NCI-H446 treated with DMSO at 0.1 percent for 48 hours (cell line): Measurements from ENCODE around the gene TUFM.
"Not testable (repeated sequence)": the region's sequence is repeated elsewhere in the genome, so short reads cannot be mapped to it uniquely, and the experiment has no call there.

ENCODE experiments used
- DNase-seq: peaks from one replicate; lab custom pipeline; 2025; lab: John Stamatoyannopoulos, UW

TUFM gene

DNA sequence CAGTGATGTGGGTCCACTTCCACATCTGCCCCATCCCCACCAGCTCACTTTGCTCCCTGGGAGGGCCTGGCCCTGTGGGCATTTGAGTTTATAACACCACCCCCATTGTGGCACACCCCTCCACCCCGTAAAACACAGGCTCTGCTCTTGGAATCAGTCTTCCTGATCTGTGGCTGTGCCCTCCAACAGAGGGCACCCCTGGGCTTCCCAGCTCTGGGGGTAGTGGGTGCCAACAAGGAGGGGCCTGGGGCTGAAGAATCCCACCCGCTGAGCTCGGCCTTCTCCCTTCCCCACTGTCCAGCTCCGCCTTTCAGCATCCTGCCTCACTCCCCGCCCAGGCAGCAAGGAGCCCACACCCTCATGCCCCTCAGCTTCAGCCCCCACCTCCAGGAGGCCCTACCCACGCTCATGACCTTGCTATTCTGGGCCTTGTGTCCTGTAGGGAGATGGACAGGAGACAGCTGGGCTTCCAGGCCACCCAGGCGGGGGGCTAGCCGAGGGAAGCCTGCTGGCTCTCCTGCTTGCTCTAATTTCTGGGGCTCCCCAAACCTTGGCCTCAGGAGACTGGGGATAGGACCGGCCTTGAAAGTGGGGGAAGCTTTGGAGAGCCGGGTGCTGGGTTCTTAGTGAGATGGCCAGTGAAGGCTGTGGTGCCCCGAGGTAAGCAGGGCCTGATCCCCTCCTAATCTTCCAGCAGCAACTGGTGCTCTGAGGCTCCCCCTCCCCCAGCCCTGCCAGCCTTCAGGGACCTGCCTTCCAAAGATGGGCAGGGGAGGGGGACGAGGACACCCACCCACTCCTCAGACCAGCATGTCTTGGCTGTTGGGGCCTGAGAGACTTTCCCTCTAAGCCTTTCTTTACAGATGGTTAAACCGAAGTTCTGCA is 29.2 kb upstream of the TUFM start:
- no peak for DNase-seq

DNA sequence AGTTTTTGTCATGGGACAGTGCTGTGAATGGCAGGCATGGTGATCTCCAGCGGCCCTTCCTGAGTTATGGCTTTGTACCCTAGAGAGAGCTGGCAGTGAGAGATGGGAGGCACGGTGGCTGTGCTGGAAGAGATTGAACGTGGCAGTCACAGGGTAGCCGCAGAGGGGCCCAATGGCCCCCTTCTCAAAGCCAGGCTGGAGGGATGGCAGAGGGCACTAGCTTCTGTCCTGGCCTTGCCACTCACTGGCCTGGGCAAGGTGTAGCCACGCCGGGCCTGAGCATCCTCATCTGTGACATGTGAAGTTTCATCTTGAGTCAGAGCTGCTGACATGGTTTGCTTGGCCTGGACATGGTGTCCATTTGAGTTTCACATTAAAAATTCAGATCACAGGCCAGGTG is 28.3 kb upstream of the TUFM start:
- DNase-seq = no peak

DNA sequence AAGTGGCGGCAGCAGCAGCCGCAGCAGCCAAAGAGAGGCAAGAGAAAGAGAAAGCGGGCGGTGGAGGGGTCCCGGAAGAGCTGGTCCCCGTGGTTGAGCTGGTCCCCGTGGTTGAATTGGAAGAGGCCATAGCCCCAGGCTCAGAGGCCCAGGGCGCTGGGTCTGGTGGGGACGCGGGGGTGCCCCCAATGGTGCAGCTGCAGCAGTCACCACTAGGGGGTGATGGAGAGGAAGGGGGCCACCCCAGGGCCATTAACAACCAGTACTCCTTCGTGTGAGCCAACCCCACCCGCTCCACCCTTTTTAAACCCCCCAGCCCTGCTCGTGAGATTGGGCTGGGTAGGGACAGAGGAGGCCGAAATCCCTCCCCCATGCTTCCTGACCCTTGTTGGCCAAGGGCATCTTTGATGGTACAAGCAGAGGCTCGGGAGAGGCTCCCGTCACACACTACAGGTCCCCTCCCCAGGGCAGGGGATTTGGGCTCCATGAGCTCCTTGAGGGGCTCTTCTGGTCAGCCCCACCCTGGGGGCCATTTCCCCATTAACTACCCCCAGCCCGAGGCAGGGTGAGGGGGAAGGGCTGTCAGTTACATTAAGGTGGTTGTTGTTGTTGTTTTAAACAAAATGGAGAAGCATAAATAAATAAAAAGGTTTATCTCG is 27.5 kb upstream of the TUFM start:
- no peak for DNase-seq

DNA sequence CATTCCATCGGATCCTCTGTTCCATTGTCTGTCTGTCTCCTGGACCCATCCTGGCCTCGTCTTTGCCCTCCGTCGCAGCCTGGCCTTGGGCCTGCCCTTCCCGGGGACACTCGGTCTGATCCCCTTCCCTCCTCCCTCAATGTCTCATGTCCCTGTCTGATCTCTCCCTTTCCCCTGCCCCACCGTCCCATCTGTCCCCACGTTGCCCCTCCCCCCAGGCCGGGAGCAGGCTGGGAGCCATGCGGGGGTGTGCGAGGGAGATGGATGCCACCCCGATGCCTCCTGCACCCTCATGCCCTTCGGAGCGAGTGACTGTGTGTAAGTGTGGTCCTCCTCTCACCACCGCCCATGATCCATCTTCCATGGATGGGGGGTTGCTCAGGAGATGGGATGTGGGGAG is 26.8 kb upstream of the TUFM start:
- DNase-seq = no peak

DNA sequence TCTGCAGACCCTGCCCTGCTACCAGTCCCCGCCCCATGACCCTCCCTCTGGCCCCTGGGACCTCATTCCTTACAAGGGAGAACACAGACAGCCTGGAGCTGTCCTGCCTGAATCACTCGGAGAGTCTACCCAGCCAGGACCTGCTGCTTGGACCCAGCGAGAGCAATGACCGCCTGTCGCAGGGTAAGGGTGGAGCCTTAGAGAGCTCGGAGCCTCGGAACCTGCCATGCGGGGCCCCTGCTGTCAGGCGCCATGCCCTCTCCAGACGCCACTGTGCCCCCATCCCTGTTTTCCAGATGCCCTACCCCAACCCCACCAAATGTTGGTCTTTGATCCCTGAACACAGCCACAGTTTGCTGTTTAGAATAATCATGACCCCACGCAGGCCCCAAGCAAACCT is 23.1 kb upstream of the TUFM start:
- DNase-seq = no peak

DNA sequence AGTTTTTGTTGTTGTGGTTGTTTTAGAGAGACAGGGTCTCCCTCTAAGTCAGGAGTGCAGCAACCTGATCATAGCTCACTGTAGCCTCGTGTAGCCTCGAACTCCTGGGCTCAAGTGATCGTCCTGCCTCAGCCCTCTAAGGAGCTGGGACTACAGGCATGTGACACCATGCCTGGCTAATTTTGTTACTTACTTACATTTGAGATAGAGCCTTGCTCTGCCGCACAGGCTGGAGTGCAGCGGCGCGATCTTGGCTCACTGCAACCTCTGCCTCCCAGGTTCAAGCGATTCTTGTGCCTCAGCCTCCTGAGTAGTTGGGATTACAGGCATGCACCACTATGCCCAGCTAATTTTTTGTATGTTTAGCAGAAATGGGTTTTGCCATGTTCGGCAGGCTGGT is 21.5 kb upstream of the TUFM start:
- not testable (repeated sequence) for DNase-seq

DNA sequence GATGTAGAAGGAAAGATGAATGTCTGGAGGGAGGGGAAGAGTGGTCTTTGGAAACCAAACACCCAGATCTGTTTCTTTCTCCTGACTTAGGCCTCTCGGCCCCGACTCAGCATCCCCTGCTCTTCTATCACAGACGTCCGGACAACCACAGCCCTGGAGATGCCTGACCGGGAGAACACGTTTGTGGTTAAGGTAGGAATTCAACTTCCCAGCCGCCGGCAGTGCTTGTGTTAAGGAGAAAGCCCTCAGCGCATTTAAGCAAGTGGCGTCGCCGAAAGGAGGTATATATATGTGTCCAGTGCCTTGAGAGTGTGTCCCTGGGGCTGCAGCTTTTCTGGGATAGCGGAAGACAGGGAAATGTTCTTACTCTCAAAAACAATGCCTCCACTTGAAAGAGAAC is 21.1 kb upstream of the TUFM start:
- DNase-seq = no peak

DNA sequence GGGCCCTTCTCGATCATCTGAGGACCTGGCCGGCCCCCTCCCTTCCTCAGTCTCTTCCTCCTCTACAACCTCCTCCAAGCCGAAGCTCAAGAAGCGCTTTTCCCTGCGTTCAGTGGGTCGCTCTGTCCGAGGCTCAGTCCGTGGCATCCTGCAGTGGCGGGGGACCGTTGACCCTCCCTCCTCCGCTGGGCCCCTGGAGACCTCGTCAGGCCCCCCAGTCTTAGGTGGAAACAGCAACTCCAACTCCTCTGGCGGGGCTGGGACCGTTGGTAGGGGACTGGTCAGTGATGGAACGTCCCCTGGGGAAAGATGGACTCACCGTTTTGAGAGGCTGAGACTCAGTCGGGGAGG is 20.3 kb upstream of the TUFM start:
- DNase-seq = no peak

DNA sequence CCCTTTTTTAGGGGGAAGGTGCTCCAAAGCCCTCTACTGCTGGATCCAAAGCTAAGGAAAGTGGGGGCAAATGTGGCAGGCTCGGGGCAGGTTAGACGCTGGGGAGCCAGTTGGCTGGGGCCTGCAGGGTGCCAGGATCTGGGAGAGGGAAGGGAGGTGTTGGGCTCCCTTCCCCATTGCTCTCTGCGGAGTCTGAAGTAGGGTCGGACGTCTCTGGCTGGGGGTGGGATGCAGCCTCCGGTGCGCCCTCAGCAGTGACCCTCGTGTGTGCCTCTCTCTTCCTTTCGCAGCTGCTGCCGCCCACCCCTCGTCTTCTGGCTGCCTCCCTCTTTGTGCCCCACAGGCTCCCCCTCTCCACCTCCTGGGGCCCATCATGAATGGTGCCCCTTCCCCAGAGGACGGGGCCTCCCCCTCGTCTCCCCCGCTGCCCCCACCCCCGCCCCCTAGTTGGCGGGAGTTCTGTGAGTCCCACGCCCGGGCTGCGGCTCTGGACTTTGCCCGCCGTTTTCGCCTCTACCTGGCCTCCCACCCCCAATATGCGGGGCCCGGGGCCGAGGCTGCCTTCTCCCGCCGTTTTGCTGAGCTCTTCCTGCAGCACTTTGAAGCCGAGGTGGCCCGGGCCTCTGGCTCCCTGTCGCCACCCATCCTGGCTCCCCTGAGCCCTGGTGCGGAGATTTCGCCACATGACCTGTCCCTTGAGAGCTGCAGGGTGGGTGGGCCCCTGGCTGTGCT is 19.7 kb upstream of the TUFM start:
- no peak for DNase-seq

DNA sequence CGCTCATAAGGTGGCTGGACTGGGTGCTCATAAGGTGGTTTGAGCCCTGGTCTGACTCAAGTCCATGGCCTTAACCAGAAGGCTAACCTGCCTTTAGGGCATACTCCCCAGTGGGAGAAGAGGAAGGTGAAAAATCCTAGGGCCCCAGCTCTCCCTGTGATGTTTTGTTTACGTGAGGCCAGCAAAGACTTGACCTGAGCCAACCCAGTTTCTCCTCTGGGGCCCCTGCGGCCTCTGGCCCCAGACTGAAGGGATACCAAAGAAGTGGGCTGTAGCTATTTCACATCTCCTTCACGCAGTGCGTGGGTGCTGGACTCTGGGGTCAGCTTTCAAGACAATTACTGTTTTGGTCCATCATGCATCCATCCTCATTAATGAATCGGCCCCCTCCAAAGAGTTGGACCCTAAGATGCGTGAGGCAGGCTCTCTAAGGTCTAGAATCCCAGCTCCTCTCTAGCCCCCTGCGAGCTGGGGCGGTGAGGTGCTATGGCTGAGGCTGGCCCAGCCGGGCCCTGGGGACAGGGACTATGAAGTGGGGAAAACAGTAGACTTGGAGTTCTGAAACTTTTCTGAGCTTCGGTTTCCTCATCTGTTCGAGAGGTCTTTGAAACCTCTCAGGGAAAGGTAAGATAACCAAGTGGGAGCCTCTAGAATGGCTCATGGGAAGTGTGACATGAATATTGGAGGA is 19.0 kb upstream of the TUFM start:
- no peak for DNase-seq

DNA sequence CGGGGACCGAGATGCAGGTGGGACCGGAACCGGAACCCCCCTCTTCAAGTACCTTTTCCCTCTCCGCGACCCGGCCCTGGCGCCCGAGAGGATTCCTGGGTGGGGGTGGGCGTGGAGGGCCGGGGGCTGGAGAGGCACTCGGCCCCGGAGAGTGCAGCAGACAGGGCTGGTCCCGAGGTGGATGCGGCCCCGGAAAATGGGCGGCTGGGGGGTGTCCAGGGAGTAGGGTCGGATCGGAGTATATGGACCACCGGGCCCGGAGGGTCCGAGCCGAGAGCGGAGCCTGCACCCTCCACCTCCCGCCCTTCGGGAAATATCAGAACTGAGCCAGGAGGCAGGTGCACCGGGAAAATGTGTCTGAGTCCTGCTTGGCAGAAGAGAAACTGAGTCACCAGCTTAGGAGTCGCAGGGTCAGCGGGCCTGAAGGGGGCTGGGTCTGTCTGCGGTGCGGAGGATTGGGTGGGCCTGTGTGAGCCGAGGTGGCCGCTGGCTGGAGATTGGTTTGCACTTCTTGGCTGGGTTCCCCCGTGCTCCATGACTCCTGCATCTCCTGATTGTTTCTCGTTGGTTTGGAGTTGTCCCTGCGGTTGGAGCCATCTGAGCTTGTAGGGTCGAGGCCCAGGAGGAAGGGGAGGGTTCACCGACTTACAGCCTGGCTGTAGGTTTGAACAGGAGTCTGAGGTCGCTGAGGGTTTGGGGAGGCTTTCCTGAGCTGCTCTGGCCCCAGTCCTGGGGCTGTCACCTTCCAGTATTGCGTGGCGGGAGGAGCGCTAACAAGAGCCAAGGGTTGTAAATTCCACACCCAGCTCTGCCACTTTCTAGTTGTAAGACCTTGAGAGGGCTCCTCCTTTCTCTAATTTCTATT is 18.0 kb upstream of the TUFM start:
- no peak for DNase-seq

DNA sequence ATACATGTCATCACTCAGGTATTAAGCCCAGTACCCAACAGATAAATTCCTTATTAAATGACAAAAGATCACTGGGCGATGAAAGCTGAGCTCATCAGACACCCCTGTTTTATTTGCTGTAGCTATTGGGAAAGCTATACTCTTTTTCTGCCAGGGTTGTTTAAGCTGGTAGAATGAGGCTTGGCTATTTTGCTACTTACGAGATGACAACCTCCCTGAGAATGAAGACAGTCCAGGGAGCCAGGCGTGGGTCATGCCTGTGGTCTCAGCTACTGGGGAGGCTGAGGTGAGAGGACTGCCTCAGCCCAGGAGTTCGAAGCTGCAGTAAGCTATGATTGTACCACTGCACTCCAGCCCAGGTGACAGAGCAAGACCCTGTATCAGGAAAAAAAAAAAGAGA is 13.2 kb upstream of the TUFM start:
- no peak for DNase-seq

DNA sequence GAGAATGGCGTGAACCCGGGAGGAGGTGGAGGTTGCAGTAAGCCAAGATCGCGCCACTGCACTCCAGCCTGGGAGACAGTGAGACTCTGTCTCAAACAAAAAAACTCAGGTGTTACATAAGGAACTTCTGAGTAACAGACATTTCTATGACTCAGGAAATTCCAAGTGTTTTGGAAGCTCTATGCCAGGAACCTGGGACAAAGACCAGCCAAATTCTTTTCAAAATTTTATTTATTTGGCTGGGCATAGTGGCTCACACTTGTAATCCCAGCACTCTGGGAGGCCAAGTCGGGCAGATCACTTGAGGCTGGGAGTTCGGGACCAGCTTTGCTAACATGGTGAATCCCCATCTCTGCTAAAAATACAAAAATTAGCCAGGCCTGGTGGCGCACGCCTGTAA is 12.3 kb upstream of the TUFM start:
- no peak for DNase-seq

DNA sequence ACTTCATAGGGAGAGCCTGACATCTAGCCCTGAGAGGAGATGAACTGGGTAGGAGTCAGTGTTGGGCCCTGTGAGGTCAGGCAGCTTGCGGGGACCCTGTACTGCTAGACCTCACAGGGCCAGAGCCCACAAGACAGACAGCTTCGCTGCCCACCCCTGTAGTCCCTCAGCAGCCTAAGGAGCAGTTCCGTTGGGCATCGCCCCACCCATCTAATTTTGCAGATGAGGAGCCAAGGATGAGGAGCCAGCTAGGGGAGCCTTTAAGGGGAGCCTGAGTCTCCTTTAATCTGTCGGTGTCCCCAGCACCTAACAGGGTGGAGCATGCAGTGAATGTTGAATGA is 755 bp upstream of the TUFM start:
- DNase-seq = no peak

DNA sequence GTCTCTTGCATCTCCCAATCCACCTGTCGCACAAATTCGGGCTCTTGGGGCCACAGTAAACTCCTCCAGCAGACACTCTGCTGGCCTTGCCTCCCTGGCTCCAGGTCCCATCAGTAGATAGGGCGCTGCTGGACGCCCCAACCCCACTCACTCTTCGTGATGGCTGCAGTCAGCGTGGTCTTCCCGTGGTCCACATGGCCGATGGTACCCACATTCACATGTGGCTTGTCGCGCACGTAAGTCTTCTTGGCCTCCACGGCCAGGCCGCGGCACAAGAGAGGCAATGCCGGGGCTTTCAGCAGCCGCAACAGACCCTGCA is 428 bp downstream of the TUFM start:
- no peak for DNase-seq

DNA sequence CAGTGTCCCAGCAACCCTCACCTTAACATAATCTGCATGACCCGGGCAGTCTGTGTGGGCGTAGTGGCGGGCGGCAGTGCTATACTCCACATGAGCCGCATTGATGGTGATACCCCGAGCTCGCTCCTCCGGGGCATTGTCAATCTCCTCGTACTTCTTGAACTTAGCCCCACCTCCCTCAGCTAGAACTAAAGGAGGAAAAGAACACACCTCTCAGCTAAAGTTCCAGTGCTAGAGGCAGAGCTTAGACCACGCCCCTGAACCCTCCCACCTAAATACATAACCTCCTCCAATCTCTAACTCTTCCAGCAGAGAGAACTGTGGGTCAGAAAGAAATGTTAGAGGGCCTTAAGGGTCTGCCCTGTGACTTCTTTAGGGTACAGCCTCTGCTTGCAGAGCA is 855 bp downstream of the TUFM start:
- DNase-seq = no peak

DNA sequence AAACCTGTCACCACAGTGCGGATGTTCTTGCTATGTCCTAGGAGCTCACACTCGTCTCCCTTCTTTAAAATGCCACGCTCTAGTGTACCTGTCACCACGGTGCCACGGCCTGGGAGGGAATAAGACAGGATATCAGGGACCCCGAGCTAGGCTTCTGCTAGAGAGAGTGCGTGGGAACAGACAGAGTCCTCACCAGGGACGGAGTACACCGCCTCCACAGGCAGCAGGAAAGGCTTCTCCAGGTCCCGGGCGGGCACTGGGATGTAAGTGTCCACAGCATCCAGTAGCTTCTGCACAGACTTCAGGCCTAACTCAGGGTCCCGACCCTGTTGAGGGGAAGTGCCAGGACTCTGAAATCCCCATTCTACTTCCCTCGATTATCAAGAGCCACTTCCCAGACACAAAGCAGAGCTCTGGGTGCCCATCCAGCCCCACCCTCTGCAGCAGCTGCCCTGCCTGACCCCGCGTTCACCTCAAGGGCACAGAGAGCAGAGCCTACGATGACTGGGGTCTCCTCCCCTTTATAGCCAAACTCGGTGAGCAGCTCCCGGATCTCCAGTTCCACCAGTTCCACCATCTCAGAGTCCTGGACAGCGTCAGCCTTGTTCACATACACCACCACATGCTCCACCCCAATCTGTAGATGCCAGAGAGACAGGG is 1.8 kb downstream of the TUFM start:
- DNase-seq = no peak

DNA sequence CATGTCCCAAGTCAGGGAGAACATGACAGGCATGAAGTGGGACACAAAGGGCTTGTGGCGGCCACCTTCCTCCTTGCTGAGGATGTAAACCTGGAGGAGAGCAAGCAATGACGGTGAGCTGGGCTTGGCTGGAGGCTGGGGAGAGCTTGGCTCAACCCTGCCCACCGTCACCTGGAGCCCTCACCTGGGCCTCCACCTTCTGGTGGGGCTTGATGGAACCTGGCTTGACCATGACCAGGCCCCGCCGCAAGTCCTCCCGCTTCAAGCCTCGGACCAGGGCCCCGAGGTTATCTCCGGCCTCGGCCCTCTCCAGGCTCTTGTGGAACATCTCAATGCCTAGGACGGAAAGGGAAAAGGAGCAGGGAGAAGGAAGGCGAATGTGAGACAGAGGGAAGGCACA is 2.4 kb downstream of the TUFM start:
- no peak for DNase-seq

DNA sequence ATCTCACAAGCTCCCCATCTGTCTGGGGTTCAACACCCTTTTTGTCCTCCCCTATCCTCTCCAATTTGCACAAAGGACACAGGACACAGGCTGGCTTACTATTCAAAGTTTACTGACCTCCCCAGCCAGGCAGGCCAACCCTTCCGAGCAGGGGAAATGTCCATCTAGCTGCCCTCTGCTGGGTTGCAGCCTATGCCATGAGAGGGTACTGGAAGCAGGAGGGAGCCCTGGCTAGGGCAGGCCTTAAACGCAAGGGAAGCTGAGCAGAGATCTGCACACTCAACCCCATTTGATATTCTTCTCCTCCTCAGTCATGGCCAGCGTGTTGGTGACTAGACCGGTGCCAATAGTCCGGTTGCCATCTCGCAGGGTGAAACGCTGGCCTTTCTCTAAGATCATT is 3.5 kb downstream of the TUFM start:
- DNase-seq = no peak

DNA sequence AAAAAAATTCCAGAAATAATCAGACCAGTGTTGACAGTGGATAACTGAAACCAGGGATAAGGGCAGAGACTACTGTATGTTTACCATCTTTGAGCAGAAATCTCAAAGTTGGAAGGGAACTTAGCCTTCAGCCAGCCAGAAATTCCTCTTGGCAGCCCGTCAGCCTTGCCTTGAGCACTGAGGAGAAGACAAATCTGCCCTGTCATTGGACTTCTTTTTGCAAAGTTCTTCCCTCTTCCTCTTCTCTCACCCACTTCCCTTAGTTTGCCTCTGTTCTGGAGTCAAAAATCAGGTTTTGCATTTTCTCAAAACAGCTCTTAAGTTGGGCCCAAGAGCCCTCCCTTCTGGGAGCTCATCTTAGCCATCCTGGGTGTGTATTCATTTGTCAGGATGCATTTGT is 6.2 kb downstream of the TUFM start:
- DNase-seq = no peak

DNA sequence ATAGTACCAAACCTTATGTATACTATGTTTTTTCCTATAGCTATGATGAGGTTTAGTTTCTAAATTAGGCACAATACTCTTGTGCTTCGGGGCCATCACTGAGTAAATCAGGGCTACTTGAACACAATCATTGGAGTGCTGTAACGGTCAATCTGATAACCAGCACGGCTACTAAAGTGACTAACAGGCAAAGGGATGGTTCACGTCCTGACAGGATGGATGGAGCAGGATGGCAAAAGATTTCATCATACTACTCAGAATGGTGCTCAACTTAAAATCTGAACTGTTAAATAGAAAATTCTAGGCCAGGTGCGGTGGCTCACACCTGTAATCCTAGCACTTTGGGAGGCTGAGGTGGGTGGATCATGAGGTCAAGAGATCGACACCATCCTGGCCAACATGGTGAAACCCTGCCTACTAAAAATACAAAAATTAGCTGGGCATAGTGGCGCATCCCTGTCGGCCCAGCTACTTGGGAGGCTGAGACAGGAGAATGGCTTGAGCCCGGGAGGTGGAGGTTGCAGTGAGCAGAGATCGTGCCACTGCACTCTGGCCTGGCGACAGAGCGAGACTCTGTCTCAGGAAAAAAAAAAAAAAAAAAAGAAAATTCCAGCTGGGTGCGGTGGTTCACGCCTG is 7.0 kb downstream of the TUFM start:
- DNase-seq = no peak
